Loucy (cell line): ENCODE results near the gene GEMIN5.

Experiments
- H2AFZ ChIP-seq: fragments of 200-600 bp; sonication (generic); 2 replicates; pipeline ENCODE4 v1.6.0; 2016; ENCODE audit warnings: antibody characterized with exemption, mild to moderate bottlenecking, low read length, moderate library complexity
- H3F3A ChIP-seq: fragments of 200-600 bp; 2 replicates; pipeline ENCODE4 v1.6.0; 2016; ENCODE audit warnings: antibody characterized with exemption, low read depth, mild to moderate bottlenecking
- H3K27me3 ChIP-seq: fragments of 200-600 bp; sonication (generic); 2 replicates; pipeline ENCODE4 v1.6.1; 2014; ENCODE audit warnings: low read length, mild to moderate bottlenecking; ENCODE audit not compliant: insufficient read depth, poor library complexity, severe bottlenecking
- H3K36me3 ChIP-seq: fragments of 200-600 bp; sonication (generic); 2 replicates; pipeline ENCODE4 v1.6.1; 2016; ENCODE audit warnings: low read length; ENCODE audit not compliant: insufficient read depth
- H3K4me1 ChIP-seq: fragments of 200-600 bp; sonication (generic); 2 replicates; pipeline ENCODE4 v1.5.1; 2014; ENCODE audit warnings: low read length, mild to moderate bottlenecking; ENCODE audit not compliant: insufficient read depth, poor library complexity, severe bottlenecking
- H3K4me2 ChIP-seq: fragments of 200-600 bp; sonication (generic); 2 replicates; pipeline ENCODE4 v1.6.0; 2014; ENCODE audit warnings: antibody characterized with exemption, low read length, low read depth, mild to moderate bottlenecking; ENCODE audit not compliant: poor library complexity, severe bottlenecking
- H3K4me3 ChIP-seq: fragments of 200-600 bp; sonication (generic); 2 replicates; pipeline ENCODE4 v1.5.1; 2014; ENCODE audit warnings: low read length, mild to moderate bottlenecking, mixed read lengths; ENCODE audit not compliant: poor library complexity, severe bottlenecking
- H3K79me2 ChIP-seq: fragments of 200-600 bp; sonication (generic); 2 replicates; pipeline ENCODE4 v1.6.1; 2014; ENCODE audit warnings: low read length; ENCODE audit not compliant: insufficient read depth
- H3K9ac ChIP-seq: fragments of 200-600 bp; sonication (generic); 2 replicates; pipeline ENCODE4 v1.6.0; 2014; ENCODE audit warnings: mild to moderate bottlenecking, low read depth, low read length, moderate library complexity; ENCODE audit not compliant: poor library complexity, severe bottlenecking
- H3K9me2 ChIP-seq: fragments of 200-600 bp; sonication (generic); replicated peaks from 2 replicates; pipeline ENCODE4 v1.6.1; 2016; ENCODE audit warnings: low read depth, low read length, mixed read lengths
- H3K9me3 ChIP-seq: fragments of 200-600 bp; sonication (generic); 2 replicates; pipeline ENCODE4 v1.6.1; 2014; ENCODE audit warnings: mild to moderate bottlenecking, antibody characterized with exemption, low read length, low read depth; ENCODE audit not compliant: insufficient read depth
- H4K20me1 ChIP-seq: fragments of 200-600 bp; sonication (generic); 2 replicates; pipeline ENCODE4 v1.6.0; 2014; ENCODE audit warnings: antibody characterized with exemption, low read length, mild to moderate bottlenecking; ENCODE audit not compliant: insufficient read depth, poor library complexity, severe bottlenecking
- EZH2phosphoT487 ChIP-seq: fragments of 200-600 bp; IDR thresholded peaks from 2 replicates; pipeline ENCODE4 v1.6.1; 2018; ENCODE audit warnings: antibody characterized with exemption, mild to moderate bottlenecking, moderate library complexity, borderline replicate concordance
- TF ChIP-seq, protein P1 (sequence below): fragments of 200-600 bp; sonication (generic); conservative IDR thresholded peaks from 2 replicates; pipeline ENCODE4 v1.5.1; 2014; ENCODE audit warnings: mild to moderate bottlenecking, antibody characterized with exemption, low read length

The GEMIN5 gene

DNA sequence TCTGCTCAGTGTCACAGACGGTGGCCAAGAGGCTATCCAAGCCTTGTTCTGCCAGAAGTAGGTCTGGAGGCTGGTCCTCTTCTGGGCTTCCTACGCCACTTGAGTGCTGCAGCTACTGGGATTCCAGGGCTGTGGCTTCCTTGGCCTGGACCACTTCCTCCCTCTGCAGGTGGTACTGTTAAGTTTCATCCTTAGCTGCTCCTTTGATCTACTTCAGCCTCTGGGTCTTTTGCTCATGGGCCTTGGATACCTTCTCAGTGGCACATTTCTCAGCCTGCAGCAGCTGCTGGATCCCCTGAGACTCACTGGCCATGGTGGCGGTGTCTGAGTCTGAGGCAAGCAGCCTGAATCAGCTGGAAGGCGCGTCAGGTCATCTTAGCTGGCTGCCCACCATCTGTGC lies 69.3 kb downstream of the GEMIN5 start:
- Histone ChIP-seq H3K4me3 (no peak overlapping the region), H3F3A (no peaks in the 10 kb centered on the region), H3K36me3 (peaks cover 44% of the 10 kb centered on the region; the same call in 1 of the 2 replicates), H3K9ac (no peak overlapping the region), H3K4me2 (no peak overlapping the region), H3K9me2 (no peaks in the 10 kb centered on the region), H2AFZ (no peak overlapping the region), H4K20me1 (peaks cover 11% of the 10 kb centered on the region), H3K9me3 (no peaks in the 10 kb centered on the region), H3K4me1 (no peaks in the 10 kb centered on the region), H3K79me2 (peaks cover 20% of the 10 kb centered on the region), H3K27me3 (no peaks in the 10 kb centered on the region)
- TF ChIP-seq, protein P1, sequence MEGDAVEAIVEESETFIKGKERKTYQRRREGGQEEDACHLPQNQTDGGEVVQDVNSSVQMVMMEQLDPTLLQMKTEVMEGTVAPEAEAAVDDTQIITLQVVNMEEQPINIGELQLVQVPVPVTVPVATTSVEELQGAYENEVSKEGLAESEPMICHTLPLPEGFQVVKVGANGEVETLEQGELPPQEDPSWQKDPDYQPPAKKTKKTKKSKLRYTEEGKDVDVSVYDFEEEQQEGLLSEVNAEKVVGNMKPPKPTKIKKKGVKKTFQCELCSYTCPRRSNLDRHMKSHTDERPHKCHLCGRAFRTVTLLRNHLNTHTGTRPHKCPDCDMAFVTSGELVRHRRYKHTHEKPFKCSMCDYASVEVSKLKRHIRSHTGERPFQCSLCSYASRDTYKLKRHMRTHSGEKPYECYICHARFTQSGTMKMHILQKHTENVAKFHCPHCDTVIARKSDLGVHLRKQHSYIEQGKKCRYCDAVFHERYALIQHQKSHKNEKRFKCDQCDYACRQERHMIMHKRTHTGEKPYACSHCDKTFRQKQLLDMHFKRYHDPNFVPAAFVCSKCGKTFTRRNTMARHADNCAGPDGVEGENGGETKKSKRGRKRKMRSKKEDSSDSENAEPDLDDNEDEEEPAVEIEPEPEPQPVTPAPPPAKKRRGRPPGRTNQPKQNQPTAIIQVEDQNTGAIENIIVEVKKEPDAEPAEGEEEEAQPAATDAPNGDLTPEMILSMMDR = peak; percentile 18; the same call in 1 of the 2 replicates
- TF ChIP-seq EZH2phosphoT487 = no peak

GRCh38 chr5:154866841-154867240 lies 71.2 kb downstream of the GEMIN5 start:
- H4K20me1 ChIP-seq = peaks cover 25% of the 10 kb centered on the region

GRCh38 chr5:154865466-154866184 lies 72.4 kb downstream of the GEMIN5 start:
- H3F3A ChIP-seq = no peaks in the 10 kb centered on the region
- H3K9ac ChIP-seq = no peak overlapping the region
- H3K4me1 ChIP-seq = no peaks in the 10 kb centered on the region
- H3K9me2 ChIP-seq = no peaks in the 10 kb centered on the region
- H3K9me3 ChIP-seq = no peaks in the 10 kb centered on the region
- H2AFZ ChIP-seq = no peak overlapping the region
- H3K79me2 ChIP-seq = peaks cover 51% of the 10 kb centered on the region
- H3K27me3 ChIP-seq = no peaks in the 10 kb centered on the region
- no peak overlapping the region for H3K4me3 ChIP-seq
- peaks cover 27% of the 10 kb centered on the region; the same call in 1 of the 2 replicates for H3K36me3 ChIP-seq
- H3K4me2 ChIP-seq = no peak overlapping the region
- H4K20me1 ChIP-seq = peaks cover 34% of the 10 kb centered on the region
- no peak for TF ChIP-seq EZH2phosphoT487
- TF ChIP-seq, protein P1 = no peak

More at GRCh38 chr5:154866841-154867240, 71.2 kb downstream of the GEMIN5 start:
- Histone ChIP-seq H3K4me3 (no peak overlapping the region), H3K36me3 (peaks cover 35% of the 10 kb centered on the region; the same call in 1 of the 2 replicates), H3K9ac (no peak overlapping the region), H3K4me1 (no peaks in the 10 kb centered on the region), H3F3A (no peaks in the 10 kb centered on the region), H3K4me2 (no peak overlapping the region), H3K9me2 (no peaks in the 10 kb centered on the region), H3K27me3 (no peaks in the 10 kb centered on the region), H3K79me2 (peaks cover 38% of the 10 kb centered on the region), H3K9me3 (no peaks in the 10 kb centered on the region), H2AFZ (no peak overlapping the region)
- TF ChIP-seq EZH2phosphoT487 = no peak
- TF ChIP-seq, protein P1 = no peak
